LNCAP (cell line): ENCODE measurements around the gene OR51B2.

ENCODE experiments used
- CTCF ChIP-seq: fragments of 450-650 bp; IDR thresholded peaks from 2 replicates; pipeline ENCODE4 v1.5.1; 2017; ENCODE audit warnings: mild to moderate bottlenecking

The OR51B2 gene

DNA sequence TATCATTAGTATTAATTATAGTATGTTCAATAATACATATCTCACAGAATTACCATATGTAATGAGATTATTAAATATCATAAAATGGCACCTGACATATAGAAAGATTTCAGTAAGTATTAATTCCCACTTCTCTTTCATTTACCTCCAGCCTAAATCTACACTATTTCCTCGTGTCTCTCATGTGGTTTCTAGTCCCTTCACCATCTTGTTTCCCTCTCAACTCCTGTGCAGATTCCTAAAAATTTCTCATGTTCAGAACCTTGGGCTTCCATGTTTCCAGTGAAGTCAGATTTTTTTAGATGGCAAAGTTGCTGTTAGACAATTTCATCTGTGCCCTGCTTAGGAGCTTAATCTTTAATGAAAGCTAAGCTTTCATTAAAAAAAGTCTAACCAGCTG, 40.2 kb downstream of the OR51B2 start:
- TF ChIP-seq CTCF, result no peak

DNA sequence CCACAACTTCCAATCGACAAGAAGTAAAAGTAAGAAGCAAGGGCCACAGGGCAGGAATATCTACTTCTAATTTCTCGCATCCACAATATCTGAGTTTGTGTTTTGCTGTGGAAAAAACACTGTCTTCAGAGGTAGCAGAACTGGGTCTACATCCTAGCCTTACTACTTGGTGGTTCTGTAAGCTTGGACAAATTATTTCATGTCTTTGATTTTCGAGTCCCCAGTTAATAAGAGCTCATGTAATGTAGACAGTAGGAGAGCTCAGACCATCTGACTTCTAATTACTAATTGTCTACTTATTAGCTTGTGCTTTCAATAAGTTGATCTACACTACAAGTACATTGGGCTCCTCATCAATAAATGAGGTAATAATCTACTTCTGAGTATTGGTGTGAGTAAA, 41.0 kb downstream of the OR51B2 start:
- no peak for TF ChIP-seq CTCF

DNA sequence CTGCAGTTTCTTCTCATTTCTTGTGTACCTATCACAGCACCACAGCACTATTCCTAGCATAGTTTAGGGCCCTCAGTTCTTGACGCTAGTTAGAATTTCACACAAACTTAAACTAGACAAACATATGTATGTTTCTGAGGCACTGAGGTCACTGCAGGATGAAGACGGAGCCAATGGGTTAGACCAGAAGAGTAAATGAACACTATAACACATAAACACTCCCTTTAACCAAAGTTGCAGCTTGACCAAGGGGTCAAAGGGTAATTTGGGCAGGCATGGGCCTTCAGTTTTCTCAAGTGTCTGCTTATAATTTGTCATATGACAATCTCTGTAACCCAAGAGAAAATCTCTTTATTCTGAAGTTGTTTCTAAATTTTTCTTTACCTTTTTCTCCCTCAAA, 41.5 kb downstream of the OR51B2 start:
- TF ChIP-seq CTCF, result no peak

- no peak for TF ChIP-seq CTCF
Measured at GRCh38 chr11:5281596-5281995, 42.5 kb downstream of the OR51B2 start.

- no peak for TF ChIP-seq CTCF
Measured at GRCh38 chr11:5280582-5281102, 43.5 kb downstream of the OR51B2 start.

DNA sequence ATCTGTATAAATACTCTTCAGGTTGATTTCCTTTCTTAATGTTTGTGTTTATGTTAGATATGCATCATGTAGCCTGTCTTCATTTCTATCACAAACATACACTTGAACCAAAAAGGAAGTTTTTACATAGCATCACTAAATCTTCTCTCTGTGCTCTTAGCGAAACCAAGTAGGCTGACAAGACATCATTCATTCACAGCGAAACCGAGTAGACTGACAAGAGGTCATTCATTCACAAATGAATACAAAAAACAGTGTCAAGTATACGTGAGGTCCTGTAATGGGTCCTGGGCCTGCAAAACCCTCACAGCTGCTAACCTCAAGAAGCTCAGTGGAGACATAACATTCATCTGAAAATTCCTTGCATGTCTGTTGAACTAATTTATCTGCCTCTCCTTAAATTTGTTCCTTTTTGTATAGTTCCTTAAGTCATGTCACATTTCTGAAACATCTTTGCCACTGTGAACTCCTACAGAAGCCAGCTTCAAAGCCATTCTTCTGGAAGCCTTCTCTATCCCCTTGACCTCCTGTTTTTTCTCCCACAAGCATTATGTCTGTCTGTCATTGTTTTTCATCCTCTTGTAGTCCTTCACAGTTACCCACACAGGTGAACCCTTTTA, 44.5 kb downstream of the OR51B2 start:
- no peak for TF ChIP-seq CTCF

DNA sequence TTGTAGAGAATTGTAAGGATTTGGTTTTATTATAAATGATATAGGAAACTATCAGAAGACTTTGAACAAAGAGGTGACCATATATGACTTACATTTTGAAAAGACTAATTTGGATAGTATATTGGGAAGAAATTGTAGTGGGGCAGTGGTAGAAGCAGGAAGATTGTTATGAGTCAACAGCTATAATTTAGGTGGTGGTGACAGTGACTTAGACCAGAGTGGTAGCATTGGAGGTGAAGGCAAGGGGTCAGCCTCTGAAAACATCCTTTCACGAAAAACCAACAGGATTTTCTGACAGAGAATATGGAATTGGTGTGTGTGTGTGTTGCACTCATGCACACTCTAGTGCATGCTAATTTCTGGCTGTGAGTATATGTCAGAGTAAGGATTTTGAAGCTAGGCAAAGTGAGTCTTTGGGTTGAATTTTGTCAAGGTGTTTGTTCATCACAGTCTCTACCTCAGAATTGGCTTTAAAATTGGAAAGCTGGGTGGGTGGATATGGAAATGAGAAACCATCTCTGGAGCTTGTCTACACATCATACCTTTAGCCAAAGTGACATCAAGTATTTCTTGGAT, 46.2 kb downstream of the OR51B2 start:
- TF ChIP-seq CTCF, result no peak
